Measurements from ENCODE around the gene SLC2A8.

Gene SLC2A8

DNA sequence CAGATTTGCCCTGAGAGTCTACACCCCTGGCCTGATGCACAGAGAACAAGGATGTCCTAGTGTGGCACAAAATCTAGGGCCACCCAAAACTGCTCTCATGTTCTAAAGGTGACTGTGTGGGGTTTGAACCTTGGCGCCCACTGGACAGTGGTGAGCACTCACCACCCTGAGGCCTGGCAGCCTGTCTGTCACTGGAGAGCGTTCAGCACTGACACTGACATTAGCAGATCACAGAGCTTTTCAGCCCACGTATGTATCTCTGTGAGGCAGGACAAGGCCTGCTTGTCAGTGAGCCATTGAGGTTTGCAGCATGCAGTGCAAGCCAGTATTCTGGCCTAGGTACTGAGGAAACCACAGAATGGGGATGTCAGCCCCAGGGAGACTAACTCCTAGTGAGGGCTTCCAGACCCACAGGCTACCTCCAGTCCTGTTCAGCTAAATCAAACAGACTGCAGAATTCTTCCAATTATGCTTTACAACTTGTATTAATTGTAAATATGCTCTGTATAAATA is 38.9 kb upstream of the SLC2A8 start:
- Histone ChIP-seq H2AFZ (ENCODE audit: low read length) (no peak overlapping the region), H3K9me2 (replicated peaks; ENCODE audit: insufficient read depth, low read length) (no peaks in the 10 kb centered on the region), H3K9ac (ENCODE audit: low read length) (no peak overlapping the region), H3F3A (ENCODE audit: insufficient read depth, low read length) (no peaks in the 10 kb centered on the region), H3K4me1 (ENCODE audit: low read length) (no peaks in the 10 kb centered on the region), H3K4me3 (ENCODE audit: low read length) (no peak overlapping the region), H3K9me3 (replicated peaks; ENCODE audit: insufficient read depth, low read length) (no peaks in the 10 kb centered on the region), H3K27ac (ENCODE audit: low read length) (no peak overlapping the region), H3K4me2 (ENCODE audit: low read depth, low read length) (no peak overlapping the region), H4K20me1 (ENCODE audit: insufficient read depth, low read length) (no peaks in the 10 kb centered on the region), H3K36me3 (replicated peaks; ENCODE audit: insufficient read depth, low read length) (no peaks in the 10 kb centered on the region), H3K27me3 (replicated peaks; ENCODE audit: insufficient read depth, low read length) (no peaks in the 10 kb centered on the region), H3K79me2 (ENCODE audit: low read length) (no peaks in the 10 kb centered on the region)
- TF ChIP-seq, protein P1, sequence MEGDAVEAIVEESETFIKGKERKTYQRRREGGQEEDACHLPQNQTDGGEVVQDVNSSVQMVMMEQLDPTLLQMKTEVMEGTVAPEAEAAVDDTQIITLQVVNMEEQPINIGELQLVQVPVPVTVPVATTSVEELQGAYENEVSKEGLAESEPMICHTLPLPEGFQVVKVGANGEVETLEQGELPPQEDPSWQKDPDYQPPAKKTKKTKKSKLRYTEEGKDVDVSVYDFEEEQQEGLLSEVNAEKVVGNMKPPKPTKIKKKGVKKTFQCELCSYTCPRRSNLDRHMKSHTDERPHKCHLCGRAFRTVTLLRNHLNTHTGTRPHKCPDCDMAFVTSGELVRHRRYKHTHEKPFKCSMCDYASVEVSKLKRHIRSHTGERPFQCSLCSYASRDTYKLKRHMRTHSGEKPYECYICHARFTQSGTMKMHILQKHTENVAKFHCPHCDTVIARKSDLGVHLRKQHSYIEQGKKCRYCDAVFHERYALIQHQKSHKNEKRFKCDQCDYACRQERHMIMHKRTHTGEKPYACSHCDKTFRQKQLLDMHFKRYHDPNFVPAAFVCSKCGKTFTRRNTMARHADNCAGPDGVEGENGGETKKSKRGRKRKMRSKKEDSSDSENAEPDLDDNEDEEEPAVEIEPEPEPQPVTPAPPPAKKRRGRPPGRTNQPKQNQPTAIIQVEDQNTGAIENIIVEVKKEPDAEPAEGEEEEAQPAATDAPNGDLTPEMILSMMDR (IDR thresholded peaks at IDR 0.05; ENCODE audit: low read length) = no peak
- TF ChIP-seq EZH2 (optimal IDR thresholded peaks at IDR 0.05; ENCODE audit: low read depth, low read length) (no peak), EZH2phosphoT487 (IDR thresholded peaks at IDR 0.05; ENCODE audit: low read length) (no peak)
- DNase-seq = no peak

DNA sequence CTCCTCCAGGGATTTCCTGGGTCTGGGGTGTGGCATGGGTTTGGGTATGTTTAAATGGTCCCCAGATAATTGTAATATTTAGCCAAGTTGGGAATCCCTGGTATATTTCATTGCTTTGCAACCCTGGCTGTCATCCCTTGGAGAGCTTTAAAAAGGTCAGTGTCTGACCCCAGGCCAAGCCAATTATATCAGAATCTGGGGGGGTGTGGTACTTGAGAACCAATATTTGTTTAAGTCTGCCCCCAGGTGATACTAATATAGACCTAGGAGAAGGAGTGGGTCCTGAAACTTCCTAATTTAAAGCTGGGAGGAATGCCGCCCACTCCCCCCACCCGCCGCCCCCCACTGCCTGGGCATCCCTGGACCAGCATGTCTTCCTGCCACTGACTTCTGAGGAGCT is 38.2 kb upstream of the SLC2A8 start:
- H3K4me1 ChIP-seq (ENCODE audit: low read length) = no peaks in the 10 kb centered on the region
- no peak overlapping the region for H2AFZ ChIP-seq (ENCODE audit: low read length)
- no peaks in the 10 kb centered on the region for H3K79me2 ChIP-seq (ENCODE audit: low read length)
- H4K20me1 ChIP-seq (ENCODE audit: insufficient read depth, low read length) = no peaks in the 10 kb centered on the region
- TF ChIP-seq EZH2 (optimal IDR thresholded peaks at IDR 0.05; ENCODE audit: low read depth, low read length) (no peak), EZH2phosphoT487 (IDR thresholded peaks at IDR 0.05; ENCODE audit: low read length) (no peak)
- TF ChIP-seq, protein P1 (IDR thresholded peaks at IDR 0.05; ENCODE audit: low read length) = no peak
- H3K9me3 ChIP-seq (replicated peaks; ENCODE audit: insufficient read depth, low read length) = no peaks in the 10 kb centered on the region
- H3K4me3 ChIP-seq (ENCODE audit: low read length) = no peak overlapping the region
- H3K27ac ChIP-seq (ENCODE audit: low read length) = no peak overlapping the region
- no peaks in the 10 kb centered on the region for H3K9me2 ChIP-seq (replicated peaks; ENCODE audit: insufficient read depth, low read length)
- H3K36me3 ChIP-seq (replicated peaks; ENCODE audit: insufficient read depth, low read length) = no peaks in the 10 kb centered on the region
- no peak overlapping the region for H3K4me2 ChIP-seq (ENCODE audit: low read depth, low read length)
- H3K27me3 ChIP-seq (replicated peaks; ENCODE audit: insufficient read depth, low read length) = no peaks in the 10 kb centered on the region
- H3K9ac ChIP-seq (ENCODE audit: low read length) = no peak overlapping the region
- no peaks in the 10 kb centered on the region for H3F3A ChIP-seq (ENCODE audit: insufficient read depth, low read length)
- DNase-seq = no peak

DNA sequence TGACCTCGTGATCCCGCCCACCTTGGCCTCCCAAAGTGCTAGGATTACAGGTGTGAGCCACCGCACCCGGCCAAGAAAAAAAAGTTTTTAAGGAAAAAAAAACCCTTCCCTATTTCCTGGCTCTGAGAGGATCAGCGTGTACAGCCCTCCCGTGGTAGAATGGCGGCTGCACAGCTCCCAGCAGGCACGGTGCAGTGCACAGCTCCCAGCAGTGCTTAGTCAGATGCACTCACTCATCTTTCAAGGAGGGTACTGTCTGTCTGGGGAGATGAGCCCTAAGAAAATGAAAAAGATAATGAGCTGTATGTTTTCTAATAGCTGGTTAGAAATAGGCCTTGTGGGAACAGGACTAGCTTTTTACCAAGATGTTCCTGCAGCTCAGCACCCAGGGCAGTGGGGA is 36.7 kb upstream of the SLC2A8 start:
- Histone ChIP-seq H3K27ac (ENCODE audit: low read length) (no peak overlapping the region), H3K36me3 (replicated peaks; ENCODE audit: insufficient read depth, low read length) (no peaks in the 10 kb centered on the region), H2AFZ (ENCODE audit: low read length) (no peak overlapping the region), H3K79me2 (ENCODE audit: low read length) (no peaks in the 10 kb centered on the region), H4K20me1 (ENCODE audit: insufficient read depth, low read length) (no peaks in the 10 kb centered on the region), H3K9ac (ENCODE audit: low read length) (no peak overlapping the region), H3K27me3 (replicated peaks; ENCODE audit: insufficient read depth, low read length) (no peaks in the 10 kb centered on the region), H3F3A (ENCODE audit: insufficient read depth, low read length) (no peaks in the 10 kb centered on the region), H3K4me2 (ENCODE audit: low read depth, low read length) (no peak overlapping the region), H3K4me3 (ENCODE audit: low read length) (no peak overlapping the region), H3K9me3 (replicated peaks; ENCODE audit: insufficient read depth, low read length) (no peaks in the 10 kb centered on the region), H3K9me2 (replicated peaks; ENCODE audit: insufficient read depth, low read length) (no peaks in the 10 kb centered on the region), H3K4me1 (ENCODE audit: low read length) (no peaks in the 10 kb centered on the region)
- DNase-seq = no peak
- TF ChIP-seq EZH2 (optimal IDR thresholded peaks at IDR 0.05; ENCODE audit: low read depth, low read length) = no peak
- TF ChIP-seq, protein P1 (IDR thresholded peaks at IDR 0.05; ENCODE audit: low read length) = no peak
- no peak for TF ChIP-seq EZH2phosphoT487 (IDR thresholded peaks at IDR 0.05; ENCODE audit: low read length)

Measured in MM.1S (cell line).